GM12872 (cell line): ENCODE results near the gene SEC24D.
A peak's percentile ranks its signal among the peaks of the same experiment; 100 is the strongest.

ENCODE experiments used
- TF ChIP-seq, protein P1 (sequence below): IDR thresholded peaks from 3 replicates; pipeline ENCODE4 v1.5.1; 2011; ENCODE audit warnings: low read depth, mild to moderate bottlenecking, low read length, moderate library complexity; ENCODE audit not compliant: insufficient read depth

The SEC24D gene

DNA sequence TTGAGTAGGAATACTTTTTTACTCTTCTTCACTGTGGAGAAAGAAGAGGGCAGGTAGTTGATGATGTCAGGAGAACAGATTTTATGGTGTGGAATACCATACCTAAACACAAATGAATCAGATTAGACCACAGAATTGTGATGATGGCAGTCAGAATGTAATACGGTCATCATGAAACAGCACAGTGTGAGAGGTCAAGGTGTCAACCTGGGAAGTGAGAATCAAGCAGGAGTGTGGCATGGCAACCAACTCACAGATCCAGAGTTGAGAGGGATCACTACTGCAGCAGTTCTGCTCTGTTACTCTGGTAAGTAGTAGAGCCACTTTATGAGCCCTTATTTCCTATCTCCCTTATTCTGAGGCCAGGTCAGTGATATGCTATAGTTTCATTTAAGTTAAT lies 123.1 kb downstream of the SEC24D start:
- TF ChIP-seq, protein P1, sequence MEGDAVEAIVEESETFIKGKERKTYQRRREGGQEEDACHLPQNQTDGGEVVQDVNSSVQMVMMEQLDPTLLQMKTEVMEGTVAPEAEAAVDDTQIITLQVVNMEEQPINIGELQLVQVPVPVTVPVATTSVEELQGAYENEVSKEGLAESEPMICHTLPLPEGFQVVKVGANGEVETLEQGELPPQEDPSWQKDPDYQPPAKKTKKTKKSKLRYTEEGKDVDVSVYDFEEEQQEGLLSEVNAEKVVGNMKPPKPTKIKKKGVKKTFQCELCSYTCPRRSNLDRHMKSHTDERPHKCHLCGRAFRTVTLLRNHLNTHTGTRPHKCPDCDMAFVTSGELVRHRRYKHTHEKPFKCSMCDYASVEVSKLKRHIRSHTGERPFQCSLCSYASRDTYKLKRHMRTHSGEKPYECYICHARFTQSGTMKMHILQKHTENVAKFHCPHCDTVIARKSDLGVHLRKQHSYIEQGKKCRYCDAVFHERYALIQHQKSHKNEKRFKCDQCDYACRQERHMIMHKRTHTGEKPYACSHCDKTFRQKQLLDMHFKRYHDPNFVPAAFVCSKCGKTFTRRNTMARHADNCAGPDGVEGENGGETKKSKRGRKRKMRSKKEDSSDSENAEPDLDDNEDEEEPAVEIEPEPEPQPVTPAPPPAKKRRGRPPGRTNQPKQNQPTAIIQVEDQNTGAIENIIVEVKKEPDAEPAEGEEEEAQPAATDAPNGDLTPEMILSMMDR = no peak

DNA sequence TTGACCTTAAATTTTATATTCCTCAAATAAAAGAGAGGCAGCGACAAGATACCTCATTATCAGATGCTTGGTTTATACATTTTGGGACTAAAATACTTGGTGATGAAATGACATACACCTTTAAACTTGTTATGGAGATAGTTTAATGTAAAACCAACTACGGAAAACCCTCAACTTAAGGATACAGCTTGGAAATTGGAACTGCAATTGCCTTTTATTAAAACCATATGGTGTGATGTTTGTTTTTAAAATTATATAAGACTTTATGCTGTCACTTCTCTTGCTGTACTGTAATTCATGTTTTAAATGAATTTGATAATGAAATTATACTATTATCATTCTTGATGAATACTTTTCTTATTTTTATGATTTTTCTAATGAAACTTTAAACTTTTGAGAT lies 124.9 kb downstream of the SEC24D start:
- TF ChIP-seq, protein P1 = no peak

DNA sequence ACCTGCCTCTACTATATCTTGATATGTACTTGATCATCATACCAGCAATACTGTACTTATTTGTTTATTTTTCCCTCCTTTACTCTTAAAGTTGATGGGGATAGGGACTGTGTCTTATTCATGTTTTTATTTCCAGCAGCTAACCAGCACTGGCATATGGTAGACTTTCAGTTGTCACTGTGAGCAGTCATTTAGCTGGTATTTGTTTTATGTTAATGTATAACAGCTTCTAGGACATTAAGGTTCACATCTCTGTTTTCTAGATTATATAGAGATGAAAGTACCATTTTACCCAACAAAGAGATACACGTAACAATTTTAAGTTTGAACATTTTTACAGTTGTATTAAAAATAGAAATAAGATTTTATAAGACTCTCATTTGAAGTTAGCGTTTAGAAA lies 132.8 kb downstream of the SEC24D start:
- TF ChIP-seq, protein P1 = no peak

DNA sequence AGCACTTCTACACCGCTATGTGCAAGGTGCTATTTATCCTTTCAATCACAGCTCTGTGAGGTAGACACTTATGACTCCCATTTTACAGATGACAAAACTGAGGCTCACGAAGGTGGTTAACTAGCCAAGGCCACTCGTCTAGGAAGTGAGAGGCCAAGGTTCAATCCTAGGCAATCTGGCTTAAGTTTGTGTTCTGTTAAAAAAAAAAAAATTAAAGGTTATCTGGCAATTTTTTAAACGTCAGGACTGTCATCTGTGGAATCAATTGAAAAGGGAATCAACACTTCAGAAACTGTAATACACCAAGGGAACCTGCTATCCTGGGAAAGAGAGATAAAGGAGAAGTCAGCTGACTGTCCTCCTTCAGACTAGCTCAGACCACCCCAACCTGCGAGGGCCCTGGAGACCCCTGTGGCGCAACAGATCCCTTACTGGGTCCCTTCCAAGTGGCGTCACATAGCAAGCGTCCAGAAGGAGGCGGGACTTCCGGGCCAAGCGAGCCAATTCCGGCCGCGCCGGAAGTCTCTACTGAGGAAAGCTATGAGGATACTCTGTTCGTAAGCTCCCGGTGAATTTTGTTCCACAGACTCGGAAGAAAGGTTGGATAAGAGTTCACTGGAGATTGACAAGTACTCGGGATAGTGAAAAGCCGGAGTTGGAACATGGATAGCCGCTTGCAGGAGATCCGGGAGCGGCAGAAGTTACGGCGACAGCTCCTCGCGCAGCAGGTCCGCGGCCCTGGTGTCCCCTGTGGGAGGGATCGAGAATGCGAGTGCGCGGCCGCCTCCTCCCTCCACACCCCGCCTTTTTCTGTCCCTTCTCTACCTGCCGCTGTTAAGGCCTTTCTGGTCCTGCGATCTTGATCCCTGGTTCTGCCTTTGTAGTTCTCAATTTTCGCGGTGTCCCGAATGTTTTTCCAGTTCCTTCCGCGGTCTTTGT lies 150.8 kb downstream of the SEC24D start, which contains the start of gene METTL14:
TSS of gene METTL14 (plus strand) at position 520 of the 939 bp plus-strand sequence. CDS start at position 663, 143 bp downstream.
- TF ChIP-seq, protein P1 = no peak

DNA sequence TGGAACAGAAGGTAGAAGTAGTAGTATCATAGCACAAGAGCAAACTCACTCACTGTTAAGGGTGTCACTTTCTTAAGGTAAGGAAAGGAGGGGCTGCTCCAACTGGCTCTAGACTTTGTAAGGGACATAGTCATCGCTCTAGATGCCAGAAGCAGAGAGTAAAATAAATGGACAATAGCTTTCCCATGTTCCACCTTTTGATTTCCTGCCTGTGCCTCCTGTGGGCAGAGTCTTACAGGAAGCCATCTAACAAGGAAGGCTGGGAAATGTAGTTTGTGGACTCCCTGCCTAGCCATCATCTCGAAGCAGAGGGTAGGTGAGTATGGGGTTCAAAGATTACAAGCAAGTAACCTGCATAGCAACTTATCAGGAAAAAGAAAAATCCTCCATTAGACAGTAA lies 152.4 kb downstream of the SEC24D start:
- TF ChIP-seq, protein P1 = no peak

DNA sequence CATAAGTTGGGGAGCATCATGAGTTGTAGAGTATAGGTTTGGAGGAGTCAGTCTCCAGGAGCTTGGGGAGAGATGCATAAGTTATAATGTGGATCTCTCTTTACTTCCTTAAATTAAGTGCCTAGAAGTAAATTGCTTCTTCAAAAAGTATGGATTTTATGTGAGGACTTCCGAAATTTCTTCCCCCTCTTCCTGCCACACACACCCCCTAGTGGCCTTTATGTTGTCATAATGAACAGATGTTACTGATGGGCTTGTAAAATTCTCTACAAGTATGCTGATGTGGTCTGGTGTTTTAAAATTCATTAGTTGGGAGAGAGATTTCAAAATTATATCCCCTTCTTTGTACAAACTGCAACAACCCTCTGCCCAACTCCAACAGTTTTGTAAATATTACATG lies 153.0 kb downstream of the SEC24D start:
- TF ChIP-seq, protein P1 = peak; percentile 46; the same call in 2 of the 3 replicates

DNA sequence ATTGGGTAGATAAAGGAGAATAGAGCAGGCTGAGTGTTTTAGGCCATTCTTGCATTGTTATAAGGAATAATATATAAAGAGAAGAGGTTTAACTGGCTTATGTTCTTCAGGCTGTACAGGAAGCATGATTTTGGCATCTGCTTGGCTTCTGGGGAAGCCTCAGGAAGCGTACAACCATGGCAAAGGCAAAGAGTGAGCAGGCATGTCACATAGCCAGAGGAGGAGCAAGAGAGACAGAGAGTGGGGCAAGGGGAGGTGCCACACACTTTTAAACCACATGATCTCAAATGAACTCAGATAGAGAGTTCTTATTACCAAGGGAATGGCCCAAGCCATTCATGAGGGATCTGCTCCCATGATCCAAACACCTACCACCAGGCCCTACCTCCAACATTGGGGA lies 155.1 kb downstream of the SEC24D start:
- TF ChIP-seq, protein P1 = no peak
